H9 (cell line): ENCODE results near the gene DBR1. TPM values are rescaled to one million over a fixed set of nuclear protein-coding genes. Genes with fewer than 3 reads are reported as not detected.

Source experiments
- DNase-seq: peaks from one replicate; pipeline ENCODE4 v3.0.0-alpha.2; 2017
- H2AFZ ChIP-seq: one replicate; pipeline ENCODE4 v1.6.1; 2013; ENCODE audit warnings: mild to moderate bottlenecking, low read length, control low read depth, moderate library complexity
- H2AK5ac ChIP-seq: 2 replicates; pipeline ENCODE4 v1.6.1; 2013; ENCODE audit warnings: low read length, control low read depth, mixed read lengths; ENCODE audit not compliant: insufficient read length
- H2BK120ac ChIP-seq: one replicate; pipeline ENCODE4 v1.6.1; 2013; ENCODE audit warnings: low read depth, mild to moderate bottlenecking, low read length, control low read depth, inconsistent platforms; ENCODE audit not compliant: poor library complexity, severe bottlenecking
- H2BK12ac ChIP-seq: 2 replicates; pipeline ENCODE4 v1.6.1; 2013; ENCODE audit warnings: low read length, control low read depth, mixed read lengths, low read depth; ENCODE audit not compliant: insufficient read length
- H2BK15ac ChIP-seq: 2 replicates; pipeline ENCODE4 v1.6.1; 2013; ENCODE audit warnings: low read depth, low read length, control low read depth
- H2BK20ac ChIP-seq: one replicate; pipeline ENCODE4 v1.6.1; 2013; ENCODE audit warnings: low read depth, mild to moderate bottlenecking, low read length, control low read depth, inconsistent platforms; ENCODE audit not compliant: poor library complexity, severe bottlenecking
- H2BK5ac ChIP-seq: 2 replicates; pipeline ENCODE4 v1.6.1; 2013; ENCODE audit warnings: low read length, control low read depth, mixed read lengths; ENCODE audit not compliant: insufficient read length
- H3K14ac ChIP-seq: 2 replicates; pipeline ENCODE4 v1.6.1; 2013; ENCODE audit warnings: low read length, control low read depth; ENCODE audit not compliant: insufficient read depth
- H3K18ac ChIP-seq: 2 replicates; pipeline ENCODE4 v1.6.1; 2013; ENCODE audit warnings: low read depth, mild to moderate bottlenecking, mixed read lengths, low read length, control low read depth; ENCODE audit not compliant: insufficient read length
- H3K23ac ChIP-seq: 2 replicates; pipeline ENCODE4 v1.6.1; 2013; ENCODE audit warnings: low read length, control low read depth, mixed read lengths, low read depth; ENCODE audit not compliant: insufficient read length
- H3K23me2 ChIP-seq: 2 replicates; pipeline ENCODE4 v1.6.1; 2013; ENCODE audit warnings: low read depth, mild to moderate bottlenecking, mixed read lengths, low read length, control low read depth; ENCODE audit not compliant: insufficient read length, poor library complexity, severe bottlenecking
- H3K27ac ChIP-seq: 2 replicates; pipeline ENCODE4 v1.5.1; 2013; ENCODE audit warnings: low read length, control low read depth, mixed read lengths, low read depth; ENCODE audit not compliant: insufficient read length
- H3K27me3 ChIP-seq: 2 replicates; pipeline ENCODE4 v1.6.1; 2013; ENCODE audit warnings: low read length, control low read depth, inconsistent platforms; ENCODE audit not compliant: insufficient read depth
- H3K4ac ChIP-seq: 2 replicates; pipeline ENCODE4 v1.6.1; 2013; ENCODE audit warnings: low read depth, mild to moderate bottlenecking, control low read depth, inconsistent platforms, low read length, moderate library complexity
- H3K4me1 ChIP-seq: 2 replicates; pipeline ENCODE4 v1.6.1; 2013; ENCODE audit warnings: low read length, control low read depth, inconsistent platforms; ENCODE audit not compliant: insufficient read depth
- H3K4me2 ChIP-seq: 2 replicates; pipeline ENCODE4 v1.6.1; 2013; ENCODE audit warnings: low read length, control low read depth, mixed read lengths; ENCODE audit not compliant: insufficient read length, insufficient read depth
- H3K56ac ChIP-seq: 2 replicates; pipeline ENCODE4 v1.6.1; 2013; ENCODE audit warnings: low read depth, mild to moderate bottlenecking, mixed read lengths, low read length, control low read depth; ENCODE audit not compliant: insufficient read length
- H3K79me1 ChIP-seq: 2 replicates; pipeline ENCODE4 v1.6.1; 2013; ENCODE audit warnings: low read depth, mild to moderate bottlenecking, moderate library complexity, low read length, control low read depth, inconsistent platforms; ENCODE audit not compliant: insufficient read depth, poor library complexity, severe bottlenecking
- H3K79me2 ChIP-seq: 2 replicates; pipeline ENCODE4 v1.6.1; 2013; ENCODE audit warnings: low read length, control low read depth, inconsistent platforms; ENCODE audit not compliant: insufficient read depth
- H3K9ac ChIP-seq: 2 replicates; pipeline ENCODE4 v1.6.1; 2013; ENCODE audit warnings: low read length, control low read depth, mixed read lengths; ENCODE audit not compliant: insufficient read length; ENCODE audit errors: extremely low read depth
- H3K9me3 ChIP-seq: one replicate; pipeline ENCODE4 v1.6.1; 2013; ENCODE audit warnings: low read depth, low read length, inconsistent platforms; ENCODE audit not compliant: control insufficient read depth
- H3T11ph ChIP-seq: one replicate; pipeline ENCODE4 v1.6.1; 2013; ENCODE audit warnings: mild to moderate bottlenecking, low read length, control low read depth, inconsistent platforms
- H4K20me1 ChIP-seq: one replicate; pipeline ENCODE4 v1.6.1; 2013; ENCODE audit not compliant: control insufficient read depth, insufficient read length, insufficient read depth
- H4K5ac ChIP-seq: 2 replicates; pipeline ENCODE4 v1.6.1; 2013; ENCODE audit warnings: low read depth, mild to moderate bottlenecking, mixed read lengths, low read length, control low read depth; ENCODE audit not compliant: insufficient read length
- H4K8ac ChIP-seq: replicated peaks from 2 replicates; pipeline ENCODE4 v1.6.1; 2013; ENCODE audit warnings: low read length, control low read depth, mixed read lengths, low read depth; ENCODE audit not compliant: insufficient read length
- H4K91ac ChIP-seq: 2 replicates; pipeline ENCODE4 v1.6.1; 2013; ENCODE audit warnings: low read depth, mild to moderate bottlenecking, moderate library complexity, mixed read lengths, low read length, control low read depth; ENCODE audit not compliant: insufficient read length
- H3K27ac Mint-ChIP-seq, 3 experiments: 2 replicates in 2 of 3; 3 replicates in 1 of 3; pipeline ENCODE4 v1.8.0; 2020 to 2021; ENCODE audit warnings: mixed read lengths in 3 of 3, mild to moderate bottlenecking in 1 of 3, moderate library complexity in 1 of 3
- H3K27me3 Mint-ChIP-seq: 2 replicates; pipeline ENCODE4 v1.8.0; 2021; ENCODE audit warnings: low read depth, mild to moderate bottlenecking, moderate library complexity, mixed read lengths
- H3K36me3 Mint-ChIP-seq, 3 experiments: 2 replicates in 2 of 3; 3 replicates in 1 of 3; pipeline ENCODE4 v1.8.0; 2020 to 2021; ENCODE audit warnings: low read depth in 3 of 3, mixed read lengths in 3 of 3; ENCODE audit not compliant: insufficient read depth in 1 of 3
- H3K4me1 Mint-ChIP-seq, 2 experiments: 2 replicates each; pipeline ENCODE4 v1.8.0; 2020; ENCODE audit warnings: mixed read lengths in 2 of 2
- H3K4me3 Mint-ChIP-seq, 2 experiments: 2 replicates in 1 of 2; 3 replicates in 1 of 2; pipeline ENCODE4 v1.8.0; 2020 to 2021; ENCODE audit warnings: mild to moderate bottlenecking in 2 of 2, mixed read lengths in 2 of 2, moderate library complexity in 1 of 2
- H3K9me3 Mint-ChIP-seq, 2 experiments: 2 replicates in 1 of 2; 3 replicates in 1 of 2; pipeline ENCODE4 v1.8.0; 2020; ENCODE audit warnings: mild to moderate bottlenecking in 2 of 2, mixed read lengths in 2 of 2, moderate library complexity in 1 of 2
- CTCF ChIP-seq: fragments of 200-600 bp; sonication (generic); conservative IDR thresholded peaks from 3 replicates; pipeline ENCODE4 v1.8.0; 2021; ENCODE audit warnings: antibody characterized with exemption, mild to moderate bottlenecking
- WGBS: extraction: QIAGEN DNeasy Blood & Tissue Kit; methylation state at CpG from one replicate; pipeline ENCODE4 v1.1.7; 2013; ENCODE audit warnings: missing lambda C conversion rate, low lambda C conversion rate, mixed read lengths; ENCODE audit not compliant: insufficient read length; ENCODE audit errors: extremely low coverage; 5-methylcytosine and 5-hydroxymethylcytosine counted together
- total RNA-seq: library from RNA; stranded (reverse); gene quantifications from 2 replicates; pipeline ENCODE4 v1.2.1, GENCODE V29; 2021

DBR1 gene
- total RNA-seq, 1 experiment from 2014 or later: 21.6 TPM

GRCh38 chr3:138136201-138136600 lies 38.5 kb downstream of the DBR1 start:
- no peak for TF ChIP-seq CTCF
- Histone ChIP-seq H3K4me2 (no peak overlapping the region), H2BK5ac (no peak overlapping the region), H2AFZ (no peak overlapping the region), H4K91ac (no peak overlapping the region), H3K23me2 (no peaks in the 10 kb centered on the region), H4K5ac (no peak overlapping the region), H3K9me3 (no peaks in the 10 kb centered on the region), H3K27me3 (no peaks in the 10 kb centered on the region), H4K8ac (no peak overlapping the region), H4K20me1 (no peaks in the 10 kb centered on the region), H3K4ac (no peak overlapping the region), H3K14ac (no peak overlapping the region), H2BK15ac (no peak overlapping the region), H3T11ph (no peak overlapping the region), H3K9ac (no peak overlapping the region), H3K56ac (no peak overlapping the region), H3K27ac (no peak overlapping the region), H2AK5ac (no peak overlapping the region), H3K79me1 (no peaks in the 10 kb centered on the region), H3K23ac (no peak overlapping the region), H2BK120ac (no peak overlapping the region), H3K4me1 (no peaks in the 10 kb centered on the region), H3K79me2 (no peaks in the 10 kb centered on the region), H3K18ac (no peak overlapping the region), H2BK20ac (no peak overlapping the region), H2BK12ac (no peak overlapping the region)
- WGBS: no CpG with 5 or more reads among the region's 3 CpGs
- peaks cover 2 to 4% of the 10 kb centered on the region in 2 experiments; a peak in 3 of 4 replicates for H3K4me1 Mint-ChIP-seq
- no peaks in the 10 kb centered on the region; a peak in 1 of 5 replicates for H3K9me3 Mint-ChIP-seq
- no peaks in the 10 kb centered on the region for H3K36me3 Mint-ChIP-seq
- no peak for DNase-seq
- no peak overlapping the region for H3K27ac Mint-ChIP-seq
- no peak overlapping the region for H3K4me3 Mint-ChIP-seq
- peaks cover 3% of the 10 kb centered on the region; the same call in 1 of the 2 replicates for H3K27me3 Mint-ChIP-seq
